Heart left ventricle (tissue), 13 donors: Measurements from ENCODE around the gene ZNF330.

Experiments
- CTCF ChIP-seq, 12 donors: fragments of 200-600 bp; sonication (generic) in 4 of 12; IDR thresholded peaks; one replicate each; pipeline versions ENCODE4 v1.5.0 to v1.8.0; 2018 to 2022; ENCODE audit warnings: antibody characterized with exemption in 12 of 12, mild to moderate bottlenecking in 5 of 12
- POLR2A ChIP-seq, 2 donors: fragments of 450-650 bp; IDR thresholded peaks; one replicate each; pipeline ENCODE4 v1.6.1; 2017; ENCODE audit warnings: antibody characterized with exemption in 2 of 2, mild to moderate bottlenecking in 2 of 2, moderate library complexity in 2 of 2
- donor health status: ischemic (EF 13 %, LVEDD 7.1; RV severe dilation, severe dysfunction).
- donor health status: DM: no; HTN: yes; CAD: no.
- donor health status: DM: no; HTN: no; CAD: no.
- donor health status: ischemic (EF 25% LVEDD 6.9; RV normal size, moderate dysfunction).
- donor health status: ischemic (EF 25% LVEDD 5.7; RV mildly dilated, moderate dysfunction).
- donor health status: ischemic (EF 35%, LVEDD 5.7; RV mildly dilated, moderate dysfunction).
- donor health status: nonischemic (EF 11% LVEDD 7.7; RV severe dilation, severe dysfunction).
- donor health status: DM: yes; HTN: yes; CAD: no.
- donor health status: PGD.
- donor health status: ischemic (EF 29% LVEDD 5.4; RV normal size, mild dysfunction).
- donor health status: nonischemic (EF 23%, LVEDD 6.1; RV moderate dilation, normal function).

GRCh38 chr4:141233673-141234072 is 13.0 kb downstream of the ZNF330 start:
- TF ChIP-seq CTCF (IDR thresholded peaks at IDR 0.05) (no peak), POLR2A (IDR thresholded peaks at IDR 0.05) (no peak)
